Measurements from ENCODE around the gene NPAS3. TPM values are rescaled to one million over a fixed set of nuclear protein-coding genes. Genes with fewer than 3 reads are reported as not detected.

NPAS3 gene
- total and polyA plus RNA-seq, 4 donors: 0.07 to 0.09 (median 0.08) TPM; not detected in 1

DNA sequence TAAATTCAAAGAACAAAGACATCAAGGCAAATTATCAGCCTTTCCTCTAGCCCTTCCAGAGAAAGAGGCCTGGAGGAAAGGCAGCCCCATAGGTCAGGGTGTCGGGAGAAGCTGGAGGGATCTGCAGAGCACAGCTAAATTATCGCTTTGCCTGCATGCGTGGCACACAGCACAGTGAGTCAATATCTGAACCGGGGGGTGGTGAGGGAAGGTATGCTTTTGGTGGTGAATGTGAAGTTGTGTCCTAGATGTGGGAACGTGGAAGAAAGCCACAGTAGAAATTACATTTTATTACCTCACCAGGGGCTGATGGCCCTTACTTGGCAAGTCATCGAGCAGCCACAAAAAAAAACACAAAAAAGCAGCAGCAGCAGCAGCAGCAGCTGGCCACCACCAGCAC is 769.0 kb downstream of the NPAS3 start:
- Histone ChIP-seq H3K9me3 (ENCODE audit: control insufficient read depth in 4 of 4, low read length in 3 of 4) (no peaks in the 10 kb centered on the region), H3K27ac (ENCODE audit: low read depth in 1 of 2, low read length in 2 of 2) (no peak overlapping the region), H3K4me1 (ENCODE audit: control insufficient read depth in 4 of 4, insufficient read depth in 4 of 4, low read length in 3 of 4) (no peaks in the 10 kb centered on the region), H3K36me3 (ENCODE audit: control insufficient read depth in 4 of 4, insufficient read depth in 3 of 4, low read depth in 1 of 4, low read length in 3 of 4) (no peaks in the 10 kb centered on the region), H3K4me3 (ENCODE audit: low read depth in 1 of 3, low read length in 3 of 3) (no peak overlapping the region), H3K27me3 (ENCODE audit: control insufficient read depth in 4 of 4, insufficient read depth in 4 of 4, low read length in 3 of 4) (no peaks in the 10 kb centered on the region), H3K9ac (ENCODE audit: low read depth in 1 of 2, low read length in 2 of 2) (no peak overlapping the region)
- 69% methylated on average over 6 of the region's 6 CpGs for WGBS
- no peak for DNase-seq (ENCODE audit: low spot score)
- TF ChIP-seq YY1 (IDR thresholded peaks at IDR 0.05): no peak

DNA sequence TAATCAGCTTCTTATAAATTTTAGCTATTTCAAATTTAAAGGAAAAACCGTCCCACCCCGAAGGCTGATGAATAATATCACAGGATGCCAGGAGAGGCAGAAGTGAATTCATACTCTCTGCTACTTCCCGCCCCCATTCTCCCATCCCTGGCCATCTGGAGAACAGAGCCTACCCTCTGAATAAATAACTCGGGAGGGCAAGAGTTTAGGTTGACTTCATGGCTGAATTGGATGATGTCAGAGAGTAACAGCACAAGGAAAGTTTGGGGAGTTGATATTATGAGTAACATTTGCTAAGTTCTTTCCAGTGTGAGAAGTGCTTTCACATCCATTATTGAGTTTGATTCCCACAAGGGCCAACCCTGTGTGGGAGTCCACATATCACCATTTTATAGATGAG is 770.6 kb downstream of the NPAS3 start:
- Histone ChIP-seq H3K4me1 (ENCODE audit: control insufficient read depth in 4 of 4, insufficient read depth in 4 of 4, low read length in 3 of 4) (no peaks in the 10 kb centered on the region), H3K9ac (ENCODE audit: low read depth in 1 of 2, low read length in 2 of 2) (no peak overlapping the region), H3K27me3 (ENCODE audit: control insufficient read depth in 4 of 4, insufficient read depth in 4 of 4, low read length in 3 of 4) (no peaks in the 10 kb centered on the region), H3K9me3 (ENCODE audit: control insufficient read depth in 4 of 4, low read length in 3 of 4) (no peaks in the 10 kb centered on the region), H3K4me3 (ENCODE audit: low read depth in 1 of 3, low read length in 3 of 3) (no peak overlapping the region), H3K27ac (ENCODE audit: low read depth in 1 of 2, low read length in 2 of 2) (no peak overlapping the region), H3K36me3 (ENCODE audit: control insufficient read depth in 4 of 4, insufficient read depth in 3 of 4, low read depth in 1 of 4, low read length in 3 of 4) (no peaks in the 10 kb centered on the region)
- DNase-seq (ENCODE audit: low spot score): no peak
- TF ChIP-seq JUND (IDR thresholded peaks at IDR 0.05) (no peak), EGR1 (IDR thresholded peaks at IDR 0.05; ENCODE audit: low read depth in 2 of 2) (no peak), TAF1 (conservative IDR thresholded peaks at IDR 0.05) (no peak), FOXA1 (IDR thresholded peaks at IDR 0.05) (no peak), GABPA (IDR thresholded peaks at IDR 0.05 in 1 of 2, conservative IDR thresholded peaks at IDR 0.05 in 1 of 2) (no peak), HNF4G (IDR thresholded peaks at IDR 0.05) (no peak), RXRA (IDR thresholded peaks at IDR 0.05) (no peak), HNF4A (conservative IDR thresholded peaks at IDR 0.05) (no peak)
- WGBS: 73% methylated on average over 4 of the region's 4 CpGs

- Histone ChIP-seq H3K27me3 (ENCODE audit: control insufficient read depth in 4 of 4, insufficient read depth in 4 of 4, low read length in 3 of 4) (no peaks in the 10 kb centered on the region), H3K4me1 (ENCODE audit: control insufficient read depth in 4 of 4, insufficient read depth in 4 of 4, low read length in 3 of 4) (no peaks in the 10 kb centered on the region), H3K27ac (ENCODE audit: low read depth in 1 of 2, low read length in 2 of 2) (no peak overlapping the region), H3K4me3 (ENCODE audit: low read depth in 1 of 3, low read length in 3 of 3) (no peak overlapping the region), H3K9me3 (ENCODE audit: control insufficient read depth in 4 of 4, low read length in 3 of 4) (no peaks in the 10 kb centered on the region), H3K9ac (ENCODE audit: low read depth in 1 of 2, low read length in 2 of 2) (no peak overlapping the region), H3K36me3 (ENCODE audit: control insufficient read depth in 4 of 4, insufficient read depth in 3 of 4, low read depth in 1 of 4, low read length in 3 of 4) (no peaks in the 10 kb centered on the region)
- no peak for TF ChIP-seq TAF1 (conservative IDR thresholded peaks at IDR 0.05)
- TF ChIP-seq, protein P1, sequence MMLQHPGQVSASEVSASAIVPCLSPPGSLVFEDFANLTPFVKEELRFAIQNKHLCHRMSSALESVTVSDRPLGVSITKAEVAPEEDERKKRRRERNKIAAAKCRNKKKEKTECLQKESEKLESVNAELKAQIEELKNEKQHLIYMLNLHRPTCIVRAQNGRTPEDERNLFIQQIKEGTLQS (IDR thresholded peaks at IDR 0.05): no peak
- TF ChIP-seq NR2F2 (IDR thresholded peaks at IDR 0.05): no peak
- TF ChIP-seq RAD21 (IDR thresholded peaks at IDR 0.05): no peak
- no peak for TF ChIP-seq GABPA (IDR thresholded peaks at IDR 0.05 in 1 of 2, conservative IDR thresholded peaks at IDR 0.05 in 1 of 2)
- no peak for DNase-seq (ENCODE audit: low spot score)
- 44% methylated on average over 3 of the region's 3 CpGs for WGBS
Observed at GRCh38 chr14:33709711-33710110, 771.0 kb downstream of the NPAS3 start.

DNA sequence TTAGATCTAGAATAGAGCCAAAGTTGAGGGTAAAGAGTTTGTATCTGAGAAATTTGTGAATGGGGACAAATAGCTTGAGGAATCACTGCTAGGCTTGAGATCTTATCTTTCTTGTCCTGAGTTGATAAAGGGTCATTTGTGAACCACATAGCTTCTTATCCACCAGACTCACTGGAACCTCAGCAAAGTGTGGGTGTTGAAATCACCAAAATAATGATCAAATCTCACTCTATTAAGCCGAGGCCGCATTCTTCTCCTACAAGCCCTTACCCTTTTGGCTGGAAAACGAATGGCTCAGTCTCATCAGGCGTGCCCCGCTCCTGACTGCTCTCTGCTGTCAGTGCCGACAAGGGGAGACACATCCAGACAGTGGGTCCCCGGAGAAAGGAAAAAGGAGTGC is 771.6 kb downstream of the NPAS3 start:
- no peaks in the 10 kb centered on the region for H3K27me3 ChIP-seq (ENCODE audit: control insufficient read depth in 4 of 4, insufficient read depth in 4 of 4, low read length in 3 of 4)
- H3K4me1 ChIP-seq (ENCODE audit: control insufficient read depth in 4 of 4, insufficient read depth in 4 of 4, low read length in 3 of 4): no peaks in the 10 kb centered on the region
- H3K9ac ChIP-seq (ENCODE audit: low read depth in 1 of 2, low read length in 2 of 2): no peak overlapping the region
- no peaks in the 10 kb centered on the region for H3K9me3 ChIP-seq (ENCODE audit: control insufficient read depth in 4 of 4, low read length in 3 of 4)
- no peak overlapping the region for H3K27ac ChIP-seq (ENCODE audit: low read depth in 1 of 2, low read length in 2 of 2)
- no peak for TF ChIP-seq RAD21 (IDR thresholded peaks at IDR 0.05)
- no peak for TF ChIP-seq REST (IDR thresholded peaks at IDR 0.05)
- no peak for DNase-seq (ENCODE audit: low spot score)
- 58% methylated on average over 7 of the region's 7 CpGs for WGBS
- H3K36me3 ChIP-seq (ENCODE audit: control insufficient read depth in 4 of 4, insufficient read depth in 3 of 4, low read depth in 1 of 4, low read length in 3 of 4): no peaks in the 10 kb centered on the region
- H3K4me3 ChIP-seq (ENCODE audit: low read depth in 1 of 3, low read length in 3 of 3): no peak overlapping the region

Measured in liver (tissue), 9 donors.